HG03558 (cell line): ENCODE data around the gene TNFAIP8L1.
"Not testable (repeated sequence)": the region's sequence is repeated elsewhere in the genome, so short reads cannot be mapped to it uniquely, and the experiment has no call there.

Experiments used
- ATAC-seq: cut with Tn5 transposase; IDR thresholded peaks from one replicate; pipeline ENCODE4 v1.9.1; 2021; ENCODE audit warnings: moderate number of reproducible peaks; ENCODE audit not compliant: unreplicated experiment; ENCODE audit errors: extremely low read depth

The TNFAIP8L1 gene

DNA sequence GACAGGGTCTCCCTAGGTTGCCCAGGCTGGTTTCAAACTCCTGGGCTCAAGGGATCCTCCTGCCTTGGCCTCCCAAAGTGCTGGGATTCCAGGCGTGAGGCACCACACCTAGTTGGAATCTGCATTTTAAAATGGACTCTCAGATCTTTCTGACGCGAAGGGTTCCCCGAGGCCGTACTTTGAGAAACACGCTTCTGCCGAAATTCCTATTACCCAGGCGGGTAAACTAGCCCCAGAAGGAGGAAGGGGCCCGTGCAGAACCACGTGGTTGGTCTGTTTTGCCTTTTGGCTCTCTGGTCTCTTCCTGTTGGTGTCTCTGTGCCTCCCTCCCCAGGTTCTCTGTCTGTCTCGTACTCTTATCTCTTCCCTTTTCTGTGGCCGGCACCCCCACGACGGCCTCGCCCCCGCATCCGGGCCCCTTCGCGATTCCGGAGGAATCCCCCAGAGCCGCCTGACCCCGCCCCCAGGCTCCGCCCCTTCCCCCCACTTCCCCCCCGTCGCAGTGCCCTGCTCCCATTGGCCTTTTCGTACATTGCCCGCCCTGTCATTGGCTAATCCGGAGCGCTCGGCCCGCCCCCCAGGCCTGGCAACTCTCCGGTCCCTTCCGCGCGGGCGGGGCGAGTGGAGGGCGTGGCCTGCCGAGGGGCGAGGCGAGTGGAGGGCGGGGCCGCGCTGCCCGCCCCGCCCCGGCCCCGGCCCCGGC is at the start of gene TNFAIP8L1:
Gene TNFAIP8L1, plus strand, starts transcription at position 689 of the 703 bp plus-strand sequence. CDS start 12,354 bp downstream, outside the sequence.
- ATAC-seq, result peak; percentile 67

DNA sequence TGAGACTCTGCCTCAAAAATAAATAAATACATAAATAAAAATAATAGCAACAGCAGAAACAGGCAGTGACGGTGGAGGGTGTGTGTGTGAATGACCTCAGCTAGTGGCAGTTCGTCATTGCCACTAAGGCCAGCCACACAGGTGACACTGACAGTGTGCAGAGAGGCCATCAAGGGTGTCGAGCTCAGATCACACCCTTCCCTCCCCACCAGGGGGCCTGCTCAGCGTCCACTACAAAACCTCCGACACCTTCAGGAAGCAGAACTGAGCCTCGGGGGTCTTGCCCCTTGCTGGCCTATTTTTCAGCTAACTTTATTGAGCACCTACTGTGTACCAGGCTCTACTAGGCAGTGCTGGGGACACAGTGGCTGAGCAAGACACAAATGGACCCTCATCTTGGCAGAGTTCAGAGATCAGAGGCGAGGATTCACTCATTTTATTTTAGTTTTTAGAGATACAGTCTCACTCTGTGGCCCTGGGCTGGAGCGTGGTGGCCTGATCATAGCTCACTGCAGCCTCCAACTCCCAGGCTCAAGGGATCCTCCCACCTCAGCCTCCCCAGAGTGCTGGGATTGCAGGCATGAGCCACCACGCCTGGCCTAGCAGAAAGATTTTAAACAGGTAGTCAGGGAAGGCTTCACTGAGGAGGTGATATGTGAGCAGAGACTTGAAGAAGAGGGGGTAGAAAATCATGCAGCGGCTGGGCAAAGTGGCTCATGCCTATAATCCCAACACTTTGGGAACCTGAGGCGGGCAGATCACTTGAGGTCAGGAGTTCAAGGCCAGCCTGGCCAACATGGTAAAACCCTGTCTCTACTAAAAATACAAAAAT is 49.5 kb upstream of the TNFAIP8L1 start:
- ATAC-seq, result no peak

- no peak for ATAC-seq
Measured at GRCh38 chr19:4590559-4590958, 48.8 kb upstream of the TNFAIP8L1 start.

GRCh38 chr19:4591320-4591719 is 48.0 kb upstream of the TNFAIP8L1 start:
- ATAC-seq, result no peak

DNA sequence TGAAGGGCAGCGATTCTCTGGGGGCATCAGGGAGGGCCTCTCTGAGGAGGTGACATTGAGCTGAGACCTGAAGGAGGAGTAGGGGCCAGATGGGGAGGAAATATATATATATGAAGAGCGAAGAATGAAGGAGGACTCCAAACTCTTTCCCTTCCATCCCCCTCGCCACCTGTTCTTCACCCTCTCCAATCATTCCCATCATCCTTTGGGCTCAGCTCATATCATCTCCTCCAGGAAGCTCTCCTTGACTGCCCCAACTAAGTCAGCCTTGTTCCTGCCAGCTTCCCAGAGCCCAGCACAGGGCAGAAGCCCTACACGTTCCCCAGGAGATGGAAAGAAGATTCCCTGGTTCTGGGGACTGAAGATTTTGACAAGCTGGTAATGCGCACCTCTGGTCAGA is 46.9 kb upstream of the TNFAIP8L1 start:
- no peak for ATAC-seq

DNA sequence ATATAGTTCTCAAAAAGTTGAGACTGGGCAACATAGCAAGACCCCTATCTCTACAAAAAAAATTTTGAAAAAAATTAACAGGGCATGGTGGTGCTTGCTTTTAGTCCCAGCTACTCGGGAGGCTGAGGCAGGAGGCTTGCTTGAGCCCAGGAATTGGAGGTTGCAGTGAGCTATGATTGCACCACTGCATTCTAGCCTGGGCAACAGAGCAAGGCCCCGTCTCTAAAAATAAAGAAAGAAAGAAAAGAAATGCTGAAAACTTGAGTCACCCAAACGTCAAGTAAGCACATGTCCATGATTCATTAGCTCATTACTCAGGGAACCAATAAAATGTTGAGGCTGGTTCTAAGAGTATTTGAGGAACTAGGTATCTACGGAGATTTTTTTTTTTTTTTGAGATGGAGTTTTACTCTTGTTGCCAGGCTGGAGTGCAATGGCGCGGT is 45.9 kb upstream of the TNFAIP8L1 start:
- no peak for ATAC-seq

GRCh38 chr19:4594201-4594600 is 45.1 kb upstream of the TNFAIP8L1 start:
- ATAC-seq, result no peak

GRCh38 chr19:4595158-4595557 is 44.2 kb upstream of the TNFAIP8L1 start:
- ATAC-seq, result not testable (repeated sequence)

DNA sequence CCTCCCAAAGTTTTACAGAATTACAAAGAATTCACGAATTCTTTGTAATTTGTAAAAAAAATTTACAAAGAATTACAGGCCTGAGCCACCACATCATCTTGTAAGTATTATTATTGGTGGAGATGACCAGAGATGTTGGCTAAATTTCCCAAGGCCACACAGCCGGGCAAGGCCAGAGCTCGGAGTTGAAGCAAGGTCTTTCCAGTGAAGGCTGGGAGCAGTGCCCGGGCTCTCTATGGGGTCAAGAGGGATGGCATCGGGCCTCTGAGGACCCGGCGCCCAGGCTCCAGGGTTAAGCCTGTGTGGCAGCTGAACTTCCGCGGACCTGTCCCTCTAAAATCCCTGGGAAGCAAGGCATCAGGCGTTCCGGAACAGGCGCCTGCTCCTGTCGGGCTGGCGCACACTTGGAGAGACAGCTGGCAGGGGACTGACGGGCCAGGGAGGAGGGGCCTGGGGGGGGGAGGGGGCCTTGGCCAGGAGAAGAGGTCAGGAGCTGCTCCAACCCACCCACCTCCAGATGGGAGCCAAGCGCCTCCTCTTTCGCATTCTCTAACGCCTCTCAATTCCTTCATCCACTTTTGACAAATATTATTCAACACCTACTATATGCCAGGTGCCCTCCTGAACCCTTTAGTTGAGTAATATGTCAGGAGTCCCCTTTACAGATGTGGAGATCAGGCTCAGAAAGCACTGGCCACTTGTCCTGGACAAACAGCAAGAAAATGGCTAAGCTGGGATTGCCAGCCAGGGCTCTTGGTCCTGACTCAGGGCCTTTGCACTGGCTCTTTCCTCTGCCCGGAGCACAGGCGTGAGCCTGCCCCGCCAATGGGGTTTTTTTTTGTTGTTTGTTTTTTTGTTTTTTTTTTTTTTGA is 43.0 kb upstream of the TNFAIP8L1 start:
- no peak for ATAC-seq

- ATAC-seq, result no peak
Measured at GRCh38 chr19:4597278-4597974, 41.9 kb upstream of the TNFAIP8L1 start.

GRCh38 chr19:4597975-4598671 is 41.2 kb upstream of the TNFAIP8L1 start:
- no peak for ATAC-seq

DNA sequence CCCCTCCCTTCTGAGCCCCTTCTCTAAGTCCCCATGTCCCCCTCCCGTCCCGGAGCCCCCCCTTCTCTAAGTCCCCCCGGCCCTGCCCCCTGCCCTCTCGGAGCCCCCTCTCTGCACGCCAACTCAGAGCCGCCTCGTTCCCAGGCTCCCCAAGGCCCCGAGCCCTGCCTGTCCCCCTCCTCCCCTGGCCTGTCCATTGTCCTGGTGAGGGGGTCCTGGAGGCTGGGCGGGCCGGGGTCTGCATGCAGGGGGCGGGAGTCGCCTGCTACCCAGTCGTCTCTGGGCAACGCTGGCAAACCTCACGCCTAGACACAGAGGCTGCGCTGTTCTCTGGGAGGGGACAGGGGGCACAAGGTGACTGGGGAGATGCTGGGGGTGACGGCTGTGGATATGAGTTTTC is 40.6 kb upstream of the TNFAIP8L1 start:
- ATAC-seq, result no peak

- no peak for ATAC-seq
Measured at GRCh38 chr19:4600082-4600481, 39.2 kb upstream of the TNFAIP8L1 start.

- no peak for ATAC-seq
Measured at GRCh38 chr19:4600893-4601292, 38.4 kb upstream of the TNFAIP8L1 start.

DNA sequence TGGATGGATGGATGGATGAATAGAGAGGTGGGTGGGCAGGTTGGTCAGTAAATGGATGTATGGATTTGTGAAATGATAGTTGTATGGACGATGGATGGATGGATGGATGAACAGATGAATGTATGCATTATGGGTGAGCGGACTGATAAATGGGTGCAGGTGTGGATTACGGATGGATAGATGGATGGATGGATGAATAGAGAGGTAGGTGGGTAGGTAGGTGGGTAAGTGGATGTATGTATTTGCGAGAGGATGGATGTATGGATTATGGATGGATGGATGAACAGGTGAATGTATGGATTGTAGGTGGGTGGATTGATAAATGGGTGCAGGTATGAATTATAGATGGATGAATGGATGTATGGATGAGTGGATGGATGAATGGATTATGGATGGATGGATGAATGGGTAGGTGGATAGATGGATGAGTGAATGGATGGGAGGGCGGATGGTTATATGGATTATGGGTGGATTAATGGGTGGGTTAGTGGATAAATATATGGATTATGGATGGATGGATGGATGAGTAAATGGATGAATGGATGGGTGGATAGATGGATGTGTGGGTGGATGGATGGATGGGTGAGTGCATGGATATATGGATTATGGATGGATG is 37.0 kb upstream of the TNFAIP8L1 start:
- ATAC-seq, result no peak

- ATAC-seq, result no peak
Measured at GRCh38 chr19:4602915-4603314, 36.4 kb upstream of the TNFAIP8L1 start.

GRCh38 chr19:4604912-4605311 is 34.4 kb upstream of the TNFAIP8L1 start:
- ATAC-seq, result no peak

GRCh38 chr19:4606181-4606580 is 33.1 kb upstream of the TNFAIP8L1 start:
- no peak for ATAC-seq
